ENCODE measurements around the gene ZMYND8. TPM values are rescaled to one million over a fixed set of nuclear protein-coding genes. Genes with fewer than 3 reads are reported as not detected.

Gene ZMYND8
- total and polyA plus RNA-seq, 2 donors (not counting 1 experiment from before 2014, with no cell fraction given): 12.6 to 13.0 TPM

DNA sequence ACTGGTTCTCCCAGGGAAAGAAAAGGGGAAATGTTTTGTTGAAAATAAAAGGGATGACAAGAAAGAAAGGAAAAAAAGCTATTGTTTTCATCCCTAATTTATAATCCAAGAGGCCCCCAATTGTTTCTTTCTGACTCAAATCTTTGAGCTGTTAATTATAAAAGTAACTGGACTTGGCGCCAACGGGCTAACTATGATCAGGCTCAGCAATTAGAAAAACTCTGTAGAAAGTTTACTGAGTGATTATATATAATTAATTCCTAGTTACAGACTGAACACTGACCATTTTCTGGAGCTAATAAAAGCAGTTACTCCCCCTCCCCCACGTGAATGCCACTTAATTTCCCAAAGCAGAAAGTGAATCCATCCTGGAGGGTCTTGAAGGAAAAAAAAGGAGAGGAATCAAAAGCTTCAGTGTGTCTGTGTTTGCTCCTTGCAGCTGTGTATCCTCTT, 3.2 kb downstream of the ZMYND8 start:
- TF ChIP-seq EZH2 (IDR thresholded peaks at IDR 0.05; ENCODE audit: low read length, missing control alignments): no peak
- TF ChIP-seq, protein P1, sequence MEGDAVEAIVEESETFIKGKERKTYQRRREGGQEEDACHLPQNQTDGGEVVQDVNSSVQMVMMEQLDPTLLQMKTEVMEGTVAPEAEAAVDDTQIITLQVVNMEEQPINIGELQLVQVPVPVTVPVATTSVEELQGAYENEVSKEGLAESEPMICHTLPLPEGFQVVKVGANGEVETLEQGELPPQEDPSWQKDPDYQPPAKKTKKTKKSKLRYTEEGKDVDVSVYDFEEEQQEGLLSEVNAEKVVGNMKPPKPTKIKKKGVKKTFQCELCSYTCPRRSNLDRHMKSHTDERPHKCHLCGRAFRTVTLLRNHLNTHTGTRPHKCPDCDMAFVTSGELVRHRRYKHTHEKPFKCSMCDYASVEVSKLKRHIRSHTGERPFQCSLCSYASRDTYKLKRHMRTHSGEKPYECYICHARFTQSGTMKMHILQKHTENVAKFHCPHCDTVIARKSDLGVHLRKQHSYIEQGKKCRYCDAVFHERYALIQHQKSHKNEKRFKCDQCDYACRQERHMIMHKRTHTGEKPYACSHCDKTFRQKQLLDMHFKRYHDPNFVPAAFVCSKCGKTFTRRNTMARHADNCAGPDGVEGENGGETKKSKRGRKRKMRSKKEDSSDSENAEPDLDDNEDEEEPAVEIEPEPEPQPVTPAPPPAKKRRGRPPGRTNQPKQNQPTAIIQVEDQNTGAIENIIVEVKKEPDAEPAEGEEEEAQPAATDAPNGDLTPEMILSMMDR (conservative IDR thresholded peaks at IDR 0.05 in 1 of 2, IDR thresholded peaks at IDR 0.05 in 1 of 2; ENCODE audit: low read depth in 1 of 2, low read length in 2 of 2): no peak
- Histone ChIP-seq H3K4me3 (replicated peaks in 1 of 4; ENCODE audit: control extremely low read depth in 1 of 4, insufficient read depth in 1 of 4, low read depth in 3 of 4, low read length in 4 of 4) (peak overlapping the region in 2 of 4 experiments; percentile 59 to 78), H3K36me3 (ENCODE audit: control insufficient read depth, insufficient read depth, low read length) (no peaks in the 10 kb centered on the region), H3K4me2 (ENCODE audit: extremely low read depth, insufficient read depth, low read length) (peak overlapping the region; percentile 33), H3K27me3 (ENCODE audit: control insufficient read depth, insufficient read depth, low read length) (no peaks in the 10 kb centered on the region), H3K27ac (ENCODE audit: insufficient read depth, low read length) (no peak overlapping the region), H3K4me1 (ENCODE audit: control insufficient read depth, extremely low read depth, insufficient read depth, low read length) (peaks cover 62% of the 10 kb centered on the region), H4K20me1 (ENCODE audit: control insufficient read depth, extremely low read depth, insufficient read depth, low read length) (no peaks in the 10 kb centered on the region), H3K9me3 (ENCODE audit: control insufficient read depth, insufficient read depth, low read depth, low read length) (no peaks in the 10 kb centered on the region), H2AFZ (ENCODE audit: low read length) (no peak overlapping the region), H3K79me2 (ENCODE audit: control insufficient read depth, insufficient read depth, low read length) (peaks cover 62% of the 10 kb centered on the region), H3K9ac (ENCODE audit: insufficient read depth, low read length) (no peak overlapping the region)
- DNase-seq (ENCODE audit: low read depth in 2 of 2): no peak

DNA sequence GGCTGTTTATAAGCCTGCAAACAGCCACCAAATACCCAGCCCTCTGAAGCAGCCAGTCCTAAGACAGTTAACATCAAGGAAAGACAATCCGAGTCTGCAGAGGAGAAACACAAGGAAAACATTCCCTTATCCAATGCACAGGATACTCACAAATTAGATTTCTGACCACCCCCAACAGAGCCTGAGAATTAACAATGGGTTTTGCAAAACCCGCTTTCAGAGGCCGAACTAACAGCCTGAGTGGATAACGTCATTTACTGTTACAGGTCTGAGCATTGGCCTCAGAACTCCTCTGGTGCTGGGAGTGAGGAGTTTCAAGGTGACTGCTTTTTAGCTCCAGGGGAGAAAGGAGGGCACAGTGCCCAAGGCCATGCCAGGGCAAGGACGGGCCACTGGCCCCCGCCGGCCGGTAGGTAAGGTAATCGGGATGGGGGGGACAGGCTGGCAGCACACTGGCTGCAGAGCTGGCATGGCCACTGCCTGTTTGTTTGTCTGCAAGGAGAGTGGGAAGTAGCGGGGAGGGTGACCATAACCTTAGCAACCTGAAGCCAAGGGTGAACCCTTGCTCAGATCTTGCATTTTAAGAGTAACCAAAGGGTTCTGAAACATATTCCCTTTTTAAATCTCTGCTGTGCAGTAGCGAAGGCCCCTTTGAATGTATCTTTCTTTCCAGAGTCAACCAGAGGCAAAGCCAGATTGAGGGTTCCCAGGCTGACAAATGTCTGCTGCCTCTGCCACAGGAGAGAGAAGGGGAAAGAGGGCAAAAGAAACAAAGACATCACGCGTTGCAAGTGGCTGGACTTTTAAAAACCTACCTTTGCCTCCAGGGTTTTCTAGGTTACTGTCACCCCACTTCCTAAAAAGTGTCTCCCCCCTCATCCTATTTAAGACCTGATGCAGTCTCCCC, 3.9 kb downstream of the ZMYND8 start:
- no peaks in the 10 kb centered on the region for H3K36me3 ChIP-seq (ENCODE audit: control insufficient read depth, insufficient read depth, low read length)
- H3K9ac ChIP-seq (ENCODE audit: insufficient read depth, low read length): no peak overlapping the region
- H3K9me3 ChIP-seq (ENCODE audit: control insufficient read depth, insufficient read depth, low read depth, low read length): no peaks in the 10 kb centered on the region
- H3K79me2 ChIP-seq (ENCODE audit: control insufficient read depth, insufficient read depth, low read length): peaks cover 67% of the 10 kb centered on the region
- no peak overlapping the region for H2AFZ ChIP-seq (ENCODE audit: low read length)
- H3K4me3 ChIP-seq (replicated peaks in 1 of 4; ENCODE audit: control extremely low read depth in 1 of 4, insufficient read depth in 1 of 4, low read depth in 3 of 4, low read length in 4 of 4): peak overlapping the region in 2 of 4 experiments; percentile 27 to 78
- H3K27me3 ChIP-seq (ENCODE audit: control insufficient read depth, insufficient read depth, low read length): no peaks in the 10 kb centered on the region
- TF ChIP-seq, protein P1 (conservative IDR thresholded peaks at IDR 0.05 in 1 of 2, IDR thresholded peaks at IDR 0.05 in 1 of 2; ENCODE audit: low read depth in 1 of 2, low read length in 2 of 2): no peak
- TF ChIP-seq EZH2 (IDR thresholded peaks at IDR 0.05; ENCODE audit: low read length, missing control alignments): no peak
- peak overlapping the region; percentile 30 for H3K27ac ChIP-seq (ENCODE audit: insufficient read depth, low read length)
- peak overlapping the region; percentile 58 for H3K4me2 ChIP-seq (ENCODE audit: extremely low read depth, insufficient read depth, low read length)
- peaks cover 57% of the 10 kb centered on the region for H3K4me1 ChIP-seq (ENCODE audit: control insufficient read depth, extremely low read depth, insufficient read depth, low read length)
- peak in 1 of 2 donors; percentile 70 for DNase-seq (ENCODE audit: low read depth in 2 of 2)
- no peaks in the 10 kb centered on the region for H4K20me1 ChIP-seq (ENCODE audit: control insufficient read depth, extremely low read depth, insufficient read depth, low read length)

DNA sequence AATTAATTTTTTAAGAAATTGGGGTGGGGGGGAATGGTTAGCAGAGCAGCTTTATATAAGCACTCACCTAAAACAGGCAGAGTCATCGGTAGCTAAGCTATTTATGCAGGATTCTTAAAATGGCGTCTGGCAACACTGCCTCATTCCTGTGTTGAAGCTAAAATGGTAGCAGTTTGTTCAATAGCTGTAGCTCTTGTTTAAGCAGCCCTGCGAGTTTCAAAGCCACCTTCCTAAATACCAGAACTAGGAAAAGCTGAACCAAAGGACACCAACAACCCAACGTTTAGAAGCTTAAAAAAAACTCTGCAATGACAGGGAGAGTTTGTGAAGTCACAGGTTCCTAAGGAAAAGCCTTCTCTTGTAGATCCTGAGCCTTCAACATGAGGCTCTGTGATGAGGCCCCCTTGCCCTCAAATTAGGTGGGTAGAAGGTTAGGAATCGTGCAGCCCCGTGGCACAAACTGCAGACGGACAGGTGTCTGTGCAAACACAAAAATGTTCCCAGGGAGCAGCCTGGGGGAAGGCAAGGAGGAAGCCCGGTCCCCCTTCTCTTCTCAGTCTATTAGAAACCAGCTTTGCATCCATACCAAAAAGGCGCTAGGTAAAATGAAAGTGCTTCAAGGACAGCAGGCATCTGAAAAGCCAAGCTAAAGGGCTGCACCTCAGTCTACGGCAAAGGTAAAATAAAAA, 4.7 kb downstream of the ZMYND8 start:
- no peaks in the 10 kb centered on the region for H3K36me3 ChIP-seq (ENCODE audit: control insufficient read depth, insufficient read depth, low read length)
- H3K27me3 ChIP-seq (ENCODE audit: control insufficient read depth, insufficient read depth, low read length): no peaks in the 10 kb centered on the region
- peak overlapping the region; percentile 30 for H3K27ac ChIP-seq (ENCODE audit: insufficient read depth, low read length)
- H4K20me1 ChIP-seq (ENCODE audit: control insufficient read depth, extremely low read depth, insufficient read depth, low read length): no peaks in the 10 kb centered on the region
- no peaks in the 10 kb centered on the region for H3K9me3 ChIP-seq (ENCODE audit: control insufficient read depth, insufficient read depth, low read depth, low read length)
- H2AFZ ChIP-seq (ENCODE audit: low read length): no peak overlapping the region
- H3K4me3 ChIP-seq (replicated peaks in 1 of 4; ENCODE audit: control extremely low read depth in 1 of 4, insufficient read depth in 1 of 4, low read depth in 3 of 4, low read length in 4 of 4): peak overlapping the region in 2 of 4 experiments; percentile 10 to 50
- peaks cover 73% of the 10 kb centered on the region for H3K79me2 ChIP-seq (ENCODE audit: control insufficient read depth, insufficient read depth, low read length)
- TF ChIP-seq EZH2 (IDR thresholded peaks at IDR 0.05; ENCODE audit: low read length, missing control alignments): no peak
- TF ChIP-seq, protein P1 (conservative IDR thresholded peaks at IDR 0.05 in 1 of 2, IDR thresholded peaks at IDR 0.05 in 1 of 2; ENCODE audit: low read depth in 1 of 2, low read length in 2 of 2): no peak
- DNase-seq (ENCODE audit: low read depth in 2 of 2): peak in 1 of 2 donors; percentile 51
- peaks cover 49% of the 10 kb centered on the region for H3K4me1 ChIP-seq (ENCODE audit: control insufficient read depth, extremely low read depth, insufficient read depth, low read length)
- H3K4me2 ChIP-seq (ENCODE audit: extremely low read depth, insufficient read depth, low read length): peak overlapping the region; percentile 58
- no peak overlapping the region for H3K9ac ChIP-seq (ENCODE audit: insufficient read depth, low read length)
